GM18519 (cell line): Measurements from ENCODE around the gene NONO.
"Not testable (repeated sequence)": the region's sequence is repeated elsewhere in the genome, so short reads cannot be mapped to it uniquely, and the experiment has no call there.

ENCODE experiments used
- ATAC-seq: cut with Tn5 transposase; IDR thresholded peaks from one replicate; pipeline ENCODE4 v1.9.1; 2021; ENCODE audit warnings: mild to moderate bottlenecking, moderate library complexity; ENCODE audit not compliant: unreplicated experiment, low FRiP score

NONO gene

GRCh38 chrX:71282514-71283402, 677 bp upstream of the NONO start:
- ATAC-seq = peak; percentile 24

GRCh38 chrX:71285929-71286328, 2.5 kb downstream of the NONO start:
- ATAC-seq = no peak

GRCh38 chrX:71291381-71291780, 7.9 kb downstream of the NONO start:
- ATAC-seq = no peak

GRCh38 chrX:71292669-71293365, 9.4 kb downstream of the NONO start:
- ATAC-seq = no peak

GRCh38 chrX:71296806-71297205, 13.4 kb downstream of the NONO start:
- no peak for ATAC-seq

GRCh38 chrX:71298119-71298518, 14.7 kb downstream of the NONO start:
- ATAC-seq = no peak

DNA sequence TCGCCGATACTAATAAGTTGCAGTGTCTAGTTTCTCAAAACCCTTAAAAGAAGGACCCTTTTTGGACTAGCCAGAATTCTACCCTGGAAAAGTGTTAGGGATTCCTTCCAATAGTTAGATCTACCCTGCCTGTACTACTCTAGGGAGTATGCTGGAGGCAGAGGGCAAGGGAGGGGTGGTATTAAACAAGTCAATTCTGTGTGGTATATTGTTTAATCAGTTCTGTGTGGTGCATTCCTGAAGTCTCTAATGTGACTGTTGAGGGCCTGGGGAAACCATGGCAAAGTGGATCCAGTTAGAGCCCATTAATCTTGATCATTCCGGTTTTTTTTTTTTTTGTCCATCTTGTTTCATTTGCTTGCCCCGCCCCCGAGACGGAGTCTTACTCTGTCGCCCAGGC, 16.6 kb downstream of the NONO start:
- ATAC-seq = not testable (repeated sequence)

DNA sequence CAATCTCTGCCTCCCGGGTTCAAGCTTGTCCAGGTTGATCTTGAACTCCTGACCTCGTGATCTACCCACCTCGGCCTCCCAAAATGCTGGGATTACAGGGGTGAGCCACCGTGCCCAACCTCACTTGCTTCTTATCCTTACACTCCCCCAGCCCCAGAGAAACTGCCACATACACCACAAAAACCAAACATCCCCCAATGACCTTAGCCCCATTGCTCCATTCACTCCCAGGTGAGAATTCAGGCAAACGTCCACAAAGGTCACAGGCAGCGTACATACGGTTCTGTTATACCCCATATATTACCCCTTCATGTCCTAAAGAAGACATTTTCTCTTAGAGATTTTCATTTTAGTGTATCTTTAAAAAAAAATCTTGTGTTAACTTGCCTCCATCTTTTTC, 17.1 kb downstream of the NONO start:
- not testable (repeated sequence) for ATAC-seq

GRCh38 chrX:71301195-71301924, 17.9 kb downstream of the NONO start, which contains the start of gene ITGB1BP2:
TSS of gene ITGB1BP2 (plus strand) at chrX:71301750. CDS start at chrX:71301807, 57 bp downstream.
- no peak for ATAC-seq

- ATAC-seq = no peak
Observed at GRCh38 chrX:71302461-71303213, 19.2 kb downstream of the NONO start.

- ATAC-seq = no peak
Observed at GRCh38 chrX:71304561-71304960, 21.1 kb downstream of the NONO start.

GRCh38 chrX:71315917-71316316, 32.5 kb downstream of the NONO start:
- no peak for ATAC-seq

- ATAC-seq = not testable (repeated sequence)
Observed at GRCh38 chrX:71316959-71317358, 33.5 kb downstream of the NONO start.

- ATAC-seq = no peak
Observed at GRCh38 chrX:71320126-71320525, 36.7 kb downstream of the NONO start.

GRCh38 chrX:71321731-71322130, 38.3 kb downstream of the NONO start:
- no peak for ATAC-seq

GRCh38 chrX:71324452-71324851, 41.0 kb downstream of the NONO start:
- not testable (repeated sequence) for ATAC-seq

- ATAC-seq = no peak
Observed at GRCh38 chrX:71326394-71326793, 43.0 kb downstream of the NONO start.

- ATAC-seq = not testable (repeated sequence)
Observed at GRCh38 chrX:71349151-71349665, 65.8 kb downstream of the NONO start.

- not testable (repeated sequence) for ATAC-seq
Observed at GRCh38 chrX:71349867-71350266, 66.4 kb downstream of the NONO start.
